ENCODE data around the gene TSPAN18.

Gene TSPAN18

GRCh38 chr11:44791316-44791925, 64.7 kb downstream of the TSPAN18 start:
- in situ Hi-C loops (cut with HindIII; ENCODE audit: low sequenced_read_pairs) = no loop called here

- in situ Hi-C loops (cut with HindIII; ENCODE audit: low sequenced_read_pairs) = no loop called here
Observed at GRCh38 chr11:44792171-44792570, 65.4 kb downstream of the TSPAN18 start.

- in situ Hi-C loops (cut with HindIII; ENCODE audit: low sequenced_read_pairs) = no loop called here
Observed at GRCh38 chr11:44793350-44794090, 66.8 kb downstream of the TSPAN18 start.

GRCh38 chr11:44795803-44796535, 69.2 kb downstream of the TSPAN18 start:
- in situ Hi-C loops (cut with HindIII; ENCODE audit: low sequenced_read_pairs) = no loop called here

GRCh38 chr11:44797051-44797450, 70.3 kb downstream of the TSPAN18 start:
- in situ Hi-C loops (cut with HindIII; ENCODE audit: low sequenced_read_pairs) = no loop called here

GRCh38 chr11:44797886-44798606, 71.3 kb downstream of the TSPAN18 start:
- in situ Hi-C loops (cut with HindIII; ENCODE audit: low sequenced_read_pairs) = no loop called here

- in situ Hi-C loops (cut with HindIII; ENCODE audit: low sequenced_read_pairs) = no loop called here
Observed at GRCh38 chr11:44798607-44798972, 71.8 kb downstream of the TSPAN18 start.

GRCh38 chr11:44799012-44799411, 72.2 kb downstream of the TSPAN18 start:
- in situ Hi-C loops (cut with HindIII; ENCODE audit: low sequenced_read_pairs) = no loop called here

- in situ Hi-C loops (cut with HindIII; ENCODE audit: low sequenced_read_pairs) = no loop called here
Observed at GRCh38 chr11:44802347-44802746, 75.6 kb downstream of the TSPAN18 start.

GRCh38 chr11:44803009-44803408, 76.2 kb downstream of the TSPAN18 start:
- in situ Hi-C loops (cut with HindIII; ENCODE audit: low sequenced_read_pairs) = no loop called here

- in situ Hi-C loops (cut with HindIII; ENCODE audit: low sequenced_read_pairs) = no loop called here
Observed at GRCh38 chr11:44804449-44805437, 78.0 kb downstream of the TSPAN18 start.

- in situ Hi-C loops (cut with HindIII; ENCODE audit: low sequenced_read_pairs) = no loop called here
Observed at GRCh38 chr11:44805596-44805995, 78.8 kb downstream of the TSPAN18 start.

GRCh38 chr11:44808053-44808753, 81.4 kb downstream of the TSPAN18 start:
- in situ Hi-C loops (cut with HindIII; ENCODE audit: low sequenced_read_pairs) = no loop called here

- in situ Hi-C loops (cut with HindIII; ENCODE audit: low sequenced_read_pairs) = no loop called here
Observed at GRCh38 chr11:44809283-44809682, 82.5 kb downstream of the TSPAN18 start.

GRCh38 chr11:44811841-44812448, 85.2 kb downstream of the TSPAN18 start:
- in situ Hi-C loops (cut with HindIII; ENCODE audit: low sequenced_read_pairs) = no loop called here

GRCh38 chr11:44812971-44813370, 86.2 kb downstream of the TSPAN18 start:
- in situ Hi-C loops (cut with HindIII; ENCODE audit: low sequenced_read_pairs) = no loop called here

- in situ Hi-C loops (cut with HindIII; ENCODE audit: low sequenced_read_pairs) = no loop called here
Observed at GRCh38 chr11:44813401-44813800, 86.6 kb downstream of the TSPAN18 start.

- in situ Hi-C loops (cut with HindIII; ENCODE audit: low sequenced_read_pairs) = no loop called here
Observed at GRCh38 chr11:44814881-44815592, 88.3 kb downstream of the TSPAN18 start.
